ENCODE measurements around the gene CXADR.

DNA sequence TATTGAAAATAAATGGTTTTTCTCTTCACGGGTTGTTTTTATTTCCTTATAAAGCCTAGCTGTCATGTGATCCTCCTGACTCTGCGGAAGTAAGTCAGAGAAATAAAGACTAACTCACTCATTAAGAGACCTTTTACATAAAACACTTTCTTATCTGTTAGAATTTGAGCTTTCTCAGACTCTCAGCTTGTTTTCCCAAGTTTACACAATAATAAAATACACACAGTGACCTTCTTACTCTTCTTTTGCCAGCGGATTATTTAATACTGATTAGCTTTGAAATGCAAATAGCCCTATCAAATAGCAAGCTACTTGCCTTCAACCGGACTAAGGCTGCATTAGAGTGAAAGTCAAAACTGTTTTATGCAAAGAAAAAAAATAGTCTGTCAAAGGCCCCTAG lies 45.5 kb upstream of the CXADR start:
- TF ChIP-seq, protein P1, sequence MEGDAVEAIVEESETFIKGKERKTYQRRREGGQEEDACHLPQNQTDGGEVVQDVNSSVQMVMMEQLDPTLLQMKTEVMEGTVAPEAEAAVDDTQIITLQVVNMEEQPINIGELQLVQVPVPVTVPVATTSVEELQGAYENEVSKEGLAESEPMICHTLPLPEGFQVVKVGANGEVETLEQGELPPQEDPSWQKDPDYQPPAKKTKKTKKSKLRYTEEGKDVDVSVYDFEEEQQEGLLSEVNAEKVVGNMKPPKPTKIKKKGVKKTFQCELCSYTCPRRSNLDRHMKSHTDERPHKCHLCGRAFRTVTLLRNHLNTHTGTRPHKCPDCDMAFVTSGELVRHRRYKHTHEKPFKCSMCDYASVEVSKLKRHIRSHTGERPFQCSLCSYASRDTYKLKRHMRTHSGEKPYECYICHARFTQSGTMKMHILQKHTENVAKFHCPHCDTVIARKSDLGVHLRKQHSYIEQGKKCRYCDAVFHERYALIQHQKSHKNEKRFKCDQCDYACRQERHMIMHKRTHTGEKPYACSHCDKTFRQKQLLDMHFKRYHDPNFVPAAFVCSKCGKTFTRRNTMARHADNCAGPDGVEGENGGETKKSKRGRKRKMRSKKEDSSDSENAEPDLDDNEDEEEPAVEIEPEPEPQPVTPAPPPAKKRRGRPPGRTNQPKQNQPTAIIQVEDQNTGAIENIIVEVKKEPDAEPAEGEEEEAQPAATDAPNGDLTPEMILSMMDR (IDR thresholded peaks at IDR 0.05; ENCODE audit: low read depth, low read length): no peak
- TF ChIP-seq EZH2phosphoT487 (IDR thresholded peaks at IDR 0.05; ENCODE audit: low read depth): no peak

Data from OCI-LY3 (cell line).